GM12878 (cell line): ENCODE measurements around the gene ERC2. TPM values are rescaled to one million over a fixed set of nuclear protein-coding genes. Genes with fewer than 3 reads are reported as not detected.
"Not testable (repeated sequence)": the region's sequence is repeated elsewhere in the genome, so short reads cannot be mapped to it uniquely, and the experiment has no call there.

Source experiments
- ATAC-seq: fragments of 200-7000 bp; cut with Tn5 transposase; 3 replicates; pipeline ENCODE4 v1.9.1; 2020; ENCODE audit warnings: mild to moderate bottlenecking, moderate library complexity
- BruUV-seq: library from RNA; stranded (reverse); fragments of 400-500 nt; replicated peaks from 2 replicates; lab custom pipeline; 2021; lab: Mats Ljungman, UMichigan
- CTCF ChIA-PET: fragments of 300-600 bp; sonication (Branson Sonifier 250); formaldehyde crosslinking; extraction: SDS; loops from one replicate; lab custom pipeline; 2021; ENCODE audit warnings: inconsistent platforms; lab: Yijun Ruan, JAX
- POLR2A ChIA-PET: fragments of 350-600 bp; formaldehyde crosslinking; extraction: SDS; loops from one replicate; lab custom pipeline; 2021; ENCODE audit warnings: inconsistent platforms; lab: Charles Lee
- RAD21 ChIA-PET: fragments of 300-600 bp; sonication (Branson Sonifier 250); formaldehyde crosslinking; loops from one replicate; lab custom pipeline; 2023; ENCODE audit warnings: antibody characterized with exemption; ENCODE audit not compliant: unreplicated experiment; lab: Charles Lee
- SMC1A ChIA-PET: fragments of 300-600 bp; sonication (Branson Sonifier 250); formaldehyde crosslinking; loops from one replicate; lab custom pipeline; 2023; ENCODE audit not compliant: unreplicated experiment, uncharacterized antibody; lab: Charles Lee
- DNase-seq: peaks from one replicate; pipeline ENCODE4 v3.0.0-alpha.2; 2011; ENCODE audit warnings: low read depth, low spot score
- FAIRE-seq: peaks from 3 replicates; lab custom pipeline; 2011; peaks lifted over from hg19 to GRCh38; lab: Jason Lieb, UNC
- H2AFZ ChIP-seq: 2 replicates; pipeline ENCODE4 v1.6.0; 2011; ENCODE audit warnings: low read depth, low read length, control low read depth; ENCODE audit not compliant: control insufficient read depth
- H3K27ac ChIP-seq: 2 replicates; pipeline ENCODE4 v1.5.1; 2011; ENCODE audit warnings: control low read depth; ENCODE audit not compliant: control insufficient read depth, insufficient read depth
- H3K27me3 ChIP-seq, 2 experiments: replicated peaks in 1 of 2; 2 replicates each; pipeline versions ENCODE4 v1.6.0 to v1.6.1; 2011; ENCODE audit warnings: low read length in 1 of 2; ENCODE audit not compliant: control insufficient read depth in 2 of 2, insufficient read depth in 2 of 2
- H3K36me3 ChIP-seq, 2 experiments: 2 replicates each; pipeline ENCODE4 v1.5.1; 2011; ENCODE audit warnings: low read length in 1 of 2; ENCODE audit not compliant: control insufficient read depth in 2 of 2, insufficient read depth in 2 of 2
- H3K4me1 ChIP-seq: 2 replicates; pipeline ENCODE4 v1.6.1; 2011; ENCODE audit warnings: mild to moderate bottlenecking, low read length, moderate library complexity, mixed read lengths; ENCODE audit not compliant: control insufficient read depth, insufficient read depth
- H3K4me2 ChIP-seq: 2 replicates; pipeline ENCODE4 v1.6.0; 2011; ENCODE audit warnings: control low read depth; ENCODE audit not compliant: control insufficient read depth, insufficient read depth
- H3K4me3 ChIP-seq: fragments of 200-600 bp; sonication (generic); 2 replicates; pipeline ENCODE4 v1.5.1; 2016
- H3K79me2 ChIP-seq: 2 replicates; pipeline ENCODE4 v1.6.0; 2011; ENCODE audit warnings: low read length; ENCODE audit not compliant: control insufficient read depth, insufficient read depth
- H3K9ac ChIP-seq: 2 replicates; pipeline ENCODE4 v1.8.0; 2011; ENCODE audit warnings: low read length, control low read depth, mixed read lengths; ENCODE audit not compliant: control insufficient read depth, insufficient read depth
- H3K9me3 ChIP-seq: replicated peaks from 3 replicates; pipeline ENCODE4 v1.5.1; 2011; ENCODE audit warnings: mild to moderate bottlenecking, low read length; ENCODE audit not compliant: control insufficient read depth, insufficient read depth
- H4K20me1 ChIP-seq: 2 replicates; pipeline ENCODE4 v1.6.0; 2011; ENCODE audit not compliant: control insufficient read depth, insufficient read depth
- BCL3 ChIP-seq: IDR thresholded peaks from 2 replicates; pipeline ENCODE4 v1.6.1; 2011; ENCODE audit warnings: borderline replicate concordance, low read depth, mild to moderate bottlenecking, moderate library complexity, low read length; ENCODE audit not compliant: insufficient read depth, poor library complexity, severe bottlenecking
- E2F4 ChIP-seq: IDR thresholded peaks from 2 replicates; pipeline ENCODE4 v1.6.1; 2012; ENCODE audit warnings: low read depth, low read length, improper control_type of control experiment
- HCFC1 ChIP-seq: fragments of 150-350 bp; IDR thresholded peaks from 2 replicates; pipeline ENCODE4 v1.6.1; 2014; ENCODE audit warnings: low read length
- IRF5 ChIP-seq: fragments of 450-650 bp; IDR thresholded peaks from 2 replicates; pipeline ENCODE4 v1.6.1; 2017; ENCODE audit warnings: borderline replicate concordance
- MLLT1 ChIP-seq: fragments of 450-650 bp; IDR thresholded peaks from 2 replicates; pipeline ENCODE4 v1.6.1; 2016; ENCODE audit warnings: mild to moderate bottlenecking
- NR2C1 ChIP-seq: fragments of 450-650 bp; IDR thresholded peaks from 2 replicates; pipeline ENCODE4 v1.6.1; 2017; ENCODE audit warnings: antibody characterized with exemption, mild to moderate bottlenecking, moderate library complexity
- STAT1 ChIP-seq: fragments of 450-650 bp; conservative IDR thresholded peaks from 2 replicates; pipeline ENCODE4 v1.6.1; 2014; ENCODE audit warnings: antibody characterized with exemption, mild to moderate bottlenecking
- ZBTB11 ChIP-seq: fragments of 450-650 bp; formaldehyde crosslinking; IDR thresholded peaks from 2 replicates; pipeline ENCODE4 v1.5.0; 2022; ENCODE audit warnings: mild to moderate bottlenecking, missing genetic modification characterization
- WGBS: methylation state at CpG from one replicate; pipeline ENCODE4 v1.1.6; 2016; ENCODE audit warnings: low lambda C conversion rate; ENCODE audit not compliant: insufficient replicate concordance, insufficient coverage; ENCODE audit errors: missing lambda C conversion rate; 5-methylcytosine and 5-hydroxymethylcytosine counted together
- in situ Hi-C: fragments of 300-500 bp; cut with MboI; formaldehyde crosslinking; loops from 9 replicates; pipeline ENCODE4 v1.14.3; 2018; ENCODE audit warnings: mixed read lengths
- intact Hi-C: fragments of 100-400 bp; cut with micrococcal nuclease; formaldehyde crosslinking; loops from one replicate; pipeline ENCODE4 v1.14.2; 2022; ENCODE audit not compliant: unreplicated experiment
- polyA plus RNA-seq, 11 experiments: library from polyadenylated mRNA; depleted of rRNA in 4 of 11; unstranded in 6 of 11; stranded (reverse) in 5 of 11; fragments of >200 nt; fragmentation: Nextera tagmentation in 4 of 11; fragmentation: Illumina TruSeq in 1 of 11; extraction: Ambion mirVana in 4 of 11; extraction: Trizol in 1 of 11; gene quantifications; 1 replicate in 1 of 11; 2 replicates in 10 of 11; pipeline versions ENCODE4 v1.2.1 to v1.2.3, GENCODE V29; 2011 to 2016; ENCODE audit warnings: inconsistent platforms in 2 of 11, missing spikeins in 2 of 11, low read depth in 1 of 11
- total RNA-seq, 4 experiments: library from RNA; depleted of rRNA in 3 of 4; stranded (reverse); fragments of >200 nt in 3 of 4; fragmentation: Illumina TruSeq in 1 of 4; extraction: Trizol in 1 of 4; gene quantifications; 2 replicates each; pipeline versions ENCODE4 v1.2.1 to v1.2.3, GENCODE V29; 2013 to 2021

ERC2 gene
- total and polyA plus RNA-seq, 10 of the 15 experiments (the other 5 are each of a cell fraction or from before 2014, with no cell fraction given): 0.06 to 1.4 (median 0.12) TPM; not detected in 3

- FAIRE-seq, H3K4me2 ChIP-seq, SMC1A ChIA-PET, intact Hi-C loops, H3K9ac ChIP-seq, RAD21 ChIA-PET, H3K79me2 ChIP-seq, in situ Hi-C loops, ATAC-seq, H3K4me3 ChIP-seq, DNase-seq, H3K36me3 ChIP-seq, H3K9me3 ChIP-seq, H3K27ac ChIP-seq, CTCF ChIA-PET, POLR2A ChIA-PET, H3K27me3 ChIP-seq, BruUV-seq, H2AFZ ChIP-seq, H4K20me1 ChIP-seq, H3K4me1 ChIP-seq: not testable (repeated sequence)
- WGBS: 0% methylated on average over 1 of the region's 1 CpG
These were observed 452.9 kb downstream of the ERC2 start for GRCh38 chr3:56015374-56015773.

- FAIRE-seq (no peak), ATAC-seq (no peak)
- no peak for TF ChIP-seq MLLT1
- no peak for TF ChIP-seq HCFC1
- no peak for TF ChIP-seq ZBTB11 (CRISPR knock-in tag)
- no peak for TF ChIP-seq IRF5
- no peak for TF ChIP-seq E2F4
- TF ChIP-seq STAT1: no peak
- no peak for TF ChIP-seq BCL3
- no peak for TF ChIP-seq NR2C1
These were observed 455.5 kb downstream of the ERC2 start for GRCh38 chr3:56012721-56013120.

More at GRCh38 chr3:56012721-56013120, 455.5 kb downstream of the ERC2 start:
- BruUV-seq: no TSS peak
- Histone ChIP-seq H3K9ac (no peak overlapping the region), H3K27me3 (no peaks in the 10 kb centered on the region), H3K79me2 (no peaks in the 10 kb centered on the region), H3K36me3 (no peaks in the 10 kb centered on the region), H3K4me3 (no peak overlapping the region), H3K27ac (no peak overlapping the region), H3K4me1 (no peaks in the 10 kb centered on the region), H4K20me1 (no peaks in the 10 kb centered on the region), H3K9me3 (no peaks in the 10 kb centered on the region), H3K4me2 (no peak overlapping the region), H2AFZ (no peak overlapping the region)
- in situ Hi-C loops (no loop called here), intact Hi-C loops (no loop called here)
- RAD21 ChIA-PET: no interaction called here
- POLR2A ChIA-PET: no interaction called here
- SMC1A ChIA-PET: no interaction called here
- no peak for DNase-seq
- CTCF ChIA-PET: no interaction called here
- 86% methylated on average over 4 of the region's 4 CpGs for WGBS
